NCI-H2227 treated with DMSO at 0.1 percent for 48 hours (cell line): ENCODE results near the gene COL25A1.
"Not testable (repeated sequence)": the region's sequence is repeated elsewhere in the genome, so short reads cannot be mapped to it uniquely, and the experiment has no call there.

Experiments
- DNase-seq: peaks from one replicate; lab custom pipeline; 2025; lab: John Stamatoyannopoulos, UW

Gene COL25A1

DNA sequence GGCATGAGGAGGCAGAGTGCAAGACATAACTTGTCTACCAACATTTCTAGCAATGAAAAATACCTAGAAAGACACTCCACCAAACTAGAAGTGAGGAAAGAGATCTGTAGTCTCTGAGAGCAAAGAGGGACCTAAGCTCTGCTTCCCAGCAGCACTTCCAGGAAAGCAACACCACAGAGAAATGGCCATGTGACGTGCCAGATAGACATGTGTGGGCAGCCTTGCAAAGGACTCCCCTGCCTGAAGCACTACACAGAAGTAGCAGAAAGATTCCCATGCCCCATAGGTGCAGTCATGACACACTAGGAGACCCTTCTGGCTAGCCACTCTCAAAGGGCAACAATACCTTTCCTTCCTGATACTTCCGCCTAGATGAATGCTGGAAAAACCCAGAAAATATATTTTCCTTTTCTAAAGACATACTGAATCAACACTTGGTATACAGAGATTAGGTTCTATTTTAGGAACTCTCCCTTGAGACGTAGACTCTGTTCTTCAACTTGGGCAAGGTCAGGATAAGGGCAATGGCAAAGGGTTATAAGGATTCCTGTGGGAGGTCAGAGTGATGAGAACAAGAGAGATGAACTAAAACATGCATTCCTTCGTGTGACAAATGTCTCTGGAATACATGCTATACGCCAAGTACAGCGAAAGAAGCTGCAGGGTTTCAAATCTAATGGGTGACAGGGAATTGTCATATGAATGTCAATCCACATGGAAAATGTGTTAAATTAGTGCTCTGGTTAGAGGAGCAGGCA lies 352.1 kb downstream of the COL25A1 start:
- DNase-seq, result no peak

DNA sequence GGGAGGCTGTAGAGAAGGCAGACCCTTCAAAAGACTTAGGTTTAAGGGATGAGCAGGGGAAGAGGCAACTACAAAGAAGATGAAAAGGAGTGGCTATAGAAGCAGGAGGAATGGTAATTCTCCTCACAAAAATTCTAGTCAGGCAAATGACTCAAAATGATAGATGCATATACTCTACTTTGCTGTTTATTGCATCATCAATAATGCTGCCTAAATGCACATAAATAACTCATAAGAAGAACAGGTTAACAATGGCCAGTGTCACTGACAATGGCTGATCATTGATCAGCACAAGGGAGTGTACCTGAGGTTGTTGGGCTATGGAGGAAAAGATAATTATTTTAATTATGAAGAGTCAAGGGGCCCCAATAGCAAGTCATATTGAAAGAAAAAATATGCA lies 354.9 kb downstream of the COL25A1 start:
- no peak for DNase-seq

- DNase-seq, result no peak
Measured at GRCh38 chr4:108946237-108946636, 356.2 kb downstream of the COL25A1 start.

DNA sequence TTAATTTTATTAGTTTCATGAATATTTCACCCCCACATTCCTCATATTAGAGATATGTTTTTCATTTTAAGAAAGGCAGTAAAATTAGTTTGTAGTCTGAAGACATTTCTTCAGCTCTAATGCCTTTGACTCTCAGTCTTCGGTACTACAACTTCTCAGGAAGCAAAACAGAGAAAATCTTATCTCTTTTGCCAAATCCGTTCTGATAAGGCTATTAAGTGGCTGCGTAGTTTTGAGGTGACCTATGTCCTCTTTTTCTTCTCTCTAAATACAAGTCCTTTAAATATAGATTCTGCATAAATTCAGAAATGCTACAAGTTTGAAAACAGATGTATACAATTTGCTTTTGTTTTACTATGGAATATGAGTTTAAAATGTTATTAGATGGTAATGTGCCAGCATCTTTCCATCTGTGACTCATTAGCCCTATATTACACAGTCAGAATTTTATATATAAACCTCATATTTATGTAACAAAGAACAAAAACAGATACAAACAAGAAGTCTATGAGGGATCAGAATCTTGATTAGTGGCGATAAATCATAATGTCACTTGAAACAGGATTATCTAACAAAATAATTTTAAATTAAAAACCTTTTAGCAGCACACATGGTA lies 358.4 kb downstream of the COL25A1 start:
- DNase-seq, result no peak

GRCh38 chr4:108943371-108943770 lies 359.1 kb downstream of the COL25A1 start:
- DNase-seq, result no peak

GRCh38 chr4:108941904-108942430 lies 360.5 kb downstream of the COL25A1 start:
- DNase-seq, result no peak

- DNase-seq, result no peak
Measured at GRCh38 chr4:108940634-108941033, 361.8 kb downstream of the COL25A1 start.

GRCh38 chr4:108940149-108940548 lies 362.3 kb downstream of the COL25A1 start:
- no peak for DNase-seq

DNA sequence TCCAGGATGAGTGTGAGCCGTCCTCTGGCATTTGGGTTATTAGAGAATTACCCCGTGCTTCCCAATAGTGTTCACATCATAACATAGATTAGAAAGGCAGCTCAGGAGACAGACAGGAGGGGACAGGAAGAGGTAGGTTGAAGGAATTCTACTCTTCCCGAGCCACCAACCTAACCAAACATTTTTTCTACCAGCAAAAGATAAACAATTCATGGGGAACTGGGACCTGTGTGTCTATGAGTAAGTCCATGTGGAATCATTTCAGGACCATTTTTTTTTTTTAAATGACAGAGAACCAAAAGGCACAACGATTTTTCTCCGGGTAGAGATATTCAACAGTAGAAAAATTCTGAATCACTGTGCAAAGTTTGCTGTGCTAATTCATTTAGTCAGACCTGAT lies 365.4 kb downstream of the COL25A1 start:
- DNase-seq, result no peak

DNA sequence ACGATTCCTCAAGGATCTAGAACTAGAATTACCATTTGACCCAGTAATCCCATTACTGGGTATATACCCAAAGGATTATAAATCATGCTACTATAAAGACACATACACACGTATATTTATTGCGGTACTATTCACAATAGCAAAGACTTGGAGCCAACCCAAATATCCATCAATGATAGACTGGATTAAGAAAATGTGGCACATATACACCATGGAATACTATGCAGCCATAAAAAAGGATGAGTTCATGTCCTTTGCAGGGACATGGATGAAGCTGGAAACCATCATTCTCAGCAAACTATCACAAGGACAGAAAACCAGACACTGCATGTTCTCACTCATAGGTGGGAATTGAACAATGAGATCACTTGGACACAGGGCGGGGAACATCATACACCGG lies 368.5 kb downstream of the COL25A1 start:
- DNase-seq, result not testable (repeated sequence)

DNA sequence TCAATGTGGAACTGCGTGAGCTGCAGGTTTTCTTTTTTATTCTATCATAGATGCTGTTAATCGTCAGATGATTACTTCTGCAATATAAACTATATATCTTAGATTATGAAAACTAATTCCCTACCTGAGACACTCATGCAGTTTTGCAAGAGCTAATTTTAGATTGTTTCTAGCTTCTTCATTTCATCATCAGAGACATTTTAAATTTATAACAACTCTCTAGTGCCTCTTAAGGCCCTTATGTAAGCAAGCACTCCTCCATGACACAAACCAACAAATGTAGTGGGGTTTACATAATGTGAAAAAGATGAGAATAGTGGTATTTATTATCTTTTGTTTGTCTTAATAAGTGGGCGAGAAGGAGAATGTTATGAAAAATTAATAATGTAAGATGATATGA lies 369.4 kb downstream of the COL25A1 start:
- DNase-seq, result no peak

DNA sequence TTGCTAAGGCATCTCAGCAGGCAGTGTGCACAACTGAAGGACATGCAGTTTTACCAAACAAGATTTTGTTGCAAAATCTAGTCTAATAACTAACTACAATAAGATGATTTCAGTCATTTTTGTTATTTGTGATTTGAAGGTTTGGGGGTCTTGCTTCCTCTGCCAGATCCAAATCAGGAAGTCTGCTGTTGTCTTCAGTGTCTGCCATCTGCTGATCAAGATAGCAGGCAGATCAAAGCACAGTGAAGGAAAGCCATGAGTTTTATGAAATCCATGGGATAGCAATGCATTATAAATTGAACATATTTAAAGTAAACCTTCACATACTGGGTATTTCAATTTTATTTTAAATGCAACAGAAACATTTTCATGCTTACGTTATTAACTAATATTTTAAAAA lies 370.5 kb downstream of the COL25A1 start:
- no peak for DNase-seq

- DNase-seq, result no peak
Measured at GRCh38 chr4:108930186-108930585, 372.3 kb downstream of the COL25A1 start.

DNA sequence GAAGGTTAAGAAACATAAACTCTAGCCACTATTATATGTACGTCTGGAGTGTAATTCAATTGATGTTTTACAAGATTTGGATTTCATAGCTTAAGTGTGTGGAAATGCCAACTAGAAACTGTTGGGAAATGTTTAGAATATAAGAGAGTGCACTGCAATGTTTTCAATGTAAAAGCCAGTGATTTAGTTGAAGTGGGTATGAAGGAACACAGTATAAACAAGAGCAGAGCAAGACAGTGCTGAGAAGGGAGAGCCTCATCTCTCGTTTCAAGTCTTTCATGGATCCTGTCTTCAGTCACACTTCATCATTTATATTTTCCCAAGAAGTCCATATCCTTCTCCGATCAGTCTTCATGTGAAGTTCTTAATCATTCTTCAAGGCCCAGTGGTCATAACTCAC lies 375.7 kb downstream of the COL25A1 start:
- DNase-seq, result no peak

GRCh38 chr4:108926061-108926460 lies 376.4 kb downstream of the COL25A1 start:
- DNase-seq, result no peak

GRCh38 chr4:108922191-108922590 lies 380.3 kb downstream of the COL25A1 start:
- no peak for DNase-seq

- DNase-seq, result no peak
Measured at GRCh38 chr4:108920395-108921087, 381.9 kb downstream of the COL25A1 start.

GRCh38 chr4:108919226-108919893 lies 383.1 kb downstream of the COL25A1 start:
- DNase-seq, result no peak

DNA sequence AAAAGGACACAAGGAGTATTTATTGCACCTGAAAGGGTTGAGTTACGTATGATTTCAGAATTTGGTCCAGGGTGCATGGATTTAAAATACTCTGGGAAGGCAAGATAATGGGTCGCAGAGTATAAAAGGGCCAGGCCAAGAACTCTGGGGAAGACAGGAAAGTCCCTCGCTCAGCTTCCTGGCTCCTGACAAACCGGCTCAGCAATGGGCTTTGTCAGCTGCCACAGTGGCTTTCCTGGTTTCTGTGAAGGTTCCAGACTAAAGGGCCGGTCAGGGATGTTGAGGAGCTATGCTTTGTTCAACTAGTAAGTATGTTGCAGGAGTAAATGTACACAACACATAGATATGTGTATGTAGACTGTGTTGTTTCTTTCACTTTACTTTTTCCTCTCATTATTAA lies 385.2 kb downstream of the COL25A1 start:
- no peak for DNase-seq

GRCh38 chr4:108916638-108917037 lies 385.8 kb downstream of the COL25A1 start:
- DNase-seq, result no peak

DNA sequence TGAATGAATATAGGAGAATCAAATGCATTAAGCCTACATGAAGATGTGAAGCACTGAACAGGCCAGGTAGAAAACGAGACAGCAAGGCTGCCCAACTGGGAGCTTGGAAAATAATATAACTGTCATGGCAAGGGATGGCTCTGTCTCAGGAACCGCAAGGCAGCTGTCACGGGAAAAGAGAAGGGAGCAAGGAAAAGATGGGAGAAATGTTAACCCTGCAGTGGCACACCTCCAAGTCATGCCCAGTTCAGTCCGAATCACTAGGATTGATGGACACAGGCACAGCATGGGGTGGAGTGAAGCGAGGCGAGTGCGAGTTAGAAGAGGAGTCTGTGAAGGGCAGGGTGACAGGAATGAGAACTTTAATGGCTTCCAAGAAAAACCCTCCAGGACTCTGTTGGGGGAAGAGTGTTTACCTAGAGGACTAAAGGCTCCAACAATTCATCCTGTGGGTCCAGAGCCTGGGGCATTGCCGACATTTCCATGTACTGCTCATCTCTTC lies 395.5 kb downstream of the COL25A1 start:
- DNase-seq, result no peak

DNA sequence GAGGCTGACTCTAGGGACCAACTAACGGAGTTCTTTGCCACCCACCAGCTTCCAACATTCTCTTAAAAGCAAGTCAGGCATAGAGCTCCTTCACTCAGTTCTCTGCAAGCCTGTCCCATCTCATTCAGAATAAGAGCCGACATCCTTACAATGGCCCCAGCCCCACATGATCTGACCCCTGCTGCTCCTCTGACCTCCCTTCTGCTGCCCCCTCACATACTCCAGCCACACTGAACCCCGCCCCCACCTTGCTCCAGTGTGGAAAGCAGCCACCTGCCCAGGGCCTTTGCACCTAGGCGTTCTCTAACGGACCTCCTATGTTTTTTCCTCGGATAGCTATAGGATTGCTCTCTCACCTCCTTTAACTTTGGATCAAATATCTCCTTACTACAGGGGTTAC lies 396.5 kb downstream of the COL25A1 start:
- no peak for DNase-seq
